Astrocyte (in vitro differentiated cells and primary cell): Measurements from ENCODE around the gene SLC24A5. TPM values are rescaled to one million over a fixed set of nuclear protein-coding genes. Genes with fewer than 3 reads are reported as not detected.

Source experiments
- DNase-seq: peaks from one replicate; pipeline ENCODE4 v3.0.0-alpha.2; 2010; ENCODE audit warnings: low read depth
- FAIRE-seq: peaks from 2 replicates; lab custom pipeline; 2011; peaks lifted over from hg19 to GRCh38; lab: Jason Lieb, UNC
- H2AFZ ChIP-seq: 2 replicates; pipeline ENCODE4 v1.6.0; 2012; ENCODE audit warnings: low read depth, low read length, inconsistent platforms
- H3K27ac ChIP-seq: 2 replicates; pipeline ENCODE4 v1.5.1; 2011; ENCODE audit warnings: low read depth, low read length, inconsistent platforms
- H3K27me3 ChIP-seq: 2 replicates; pipeline ENCODE4 v1.6.0; 2011; ENCODE audit warnings: low read length, inconsistent platforms; ENCODE audit not compliant: insufficient read depth
- H3K36me3 ChIP-seq: 2 replicates; pipeline ENCODE4 v1.5.1; 2011; ENCODE audit warnings: low read length, inconsistent platforms; ENCODE audit not compliant: insufficient read depth
- H3K4me1 ChIP-seq: 2 replicates; pipeline ENCODE4 v1.5.1; 2011; ENCODE audit warnings: low read length, inconsistent platforms; ENCODE audit not compliant: insufficient read depth
- H3K4me2 ChIP-seq: 2 replicates; pipeline ENCODE4 v1.6.0; 2012; ENCODE audit warnings: low read length, inconsistent platforms
- H3K4me3 ChIP-seq: 2 replicates; pipeline ENCODE4 v1.5.1; 2011; ENCODE audit warnings: low read depth, mild to moderate bottlenecking, low read length, inconsistent platforms; ENCODE audit not compliant: insufficient read depth
- H3K79me2 ChIP-seq: 2 replicates; pipeline ENCODE4 v1.6.0; 2012; ENCODE audit warnings: mild to moderate bottlenecking, low read length, inconsistent platforms; ENCODE audit not compliant: insufficient read depth
- H3K9ac ChIP-seq: 2 replicates; pipeline ENCODE4 v1.6.0; 2012; ENCODE audit warnings: mild to moderate bottlenecking, low read length, inconsistent platforms
- H3K9me3 ChIP-seq: 2 replicates; pipeline ENCODE4 v1.5.1; 2012; ENCODE audit warnings: low read depth, mild to moderate bottlenecking, low read length, inconsistent platforms; ENCODE audit not compliant: insufficient read depth
- H4K20me1 ChIP-seq: 2 replicates; pipeline ENCODE4 v1.6.0; 2012; ENCODE audit warnings: low read length, inconsistent platforms; ENCODE audit not compliant: insufficient read depth
- H3K27ac Mint-ChIP-seq: one replicate; pipeline ENCODE4 v1.8.0; 2021; ENCODE audit warnings: mild to moderate bottlenecking, mixed read lengths; ENCODE audit not compliant: unreplicated experiment
- H3K27me3 Mint-ChIP-seq: one replicate; pipeline ENCODE4 v1.8.0; 2021; ENCODE audit warnings: low read depth, mixed read lengths; ENCODE audit not compliant: unreplicated experiment
- H3K36me3 Mint-ChIP-seq: one replicate; pipeline ENCODE4 v1.8.0; 2021; ENCODE audit warnings: low read depth, mixed read lengths; ENCODE audit not compliant: unreplicated experiment
- H3K4me1 Mint-ChIP-seq: one replicate; pipeline ENCODE4 v1.8.0; 2021; ENCODE audit warnings: low read depth, mixed read lengths; ENCODE audit not compliant: unreplicated experiment
- H3K4me3 Mint-ChIP-seq: one replicate; pipeline ENCODE4 v1.8.0; 2021; ENCODE audit warnings: mild to moderate bottlenecking, moderate library complexity, mixed read lengths; ENCODE audit not compliant: unreplicated experiment
- H3K9me3 Mint-ChIP-seq: one replicate; pipeline ENCODE4 v1.8.0; 2021; ENCODE audit warnings: mild to moderate bottlenecking, mixed read lengths; ENCODE audit not compliant: unreplicated experiment
- EZH2 ChIP-seq: IDR thresholded peaks from 2 replicates; pipeline ENCODE4 v1.6.1; 2012; ENCODE audit warnings: mild to moderate bottlenecking, low read length, inconsistent platforms; ENCODE audit not compliant: insufficient read depth
- total RNA-seq: library from RNA; stranded (reverse); gene quantifications from 2 replicates; pipeline ENCODE4 v1.2.1, GENCODE V29; 2021
- TF ChIP-seq, protein P1 (sequence below): IDR thresholded peaks from 2 replicates; pipeline ENCODE4 v1.5.1; 2011; ENCODE audit warnings: low read depth, mild to moderate bottlenecking, inconsistent platforms, low read length, moderate library complexity; ENCODE audit not compliant: insufficient read depth

The SLC24A5 gene
- total RNA-seq, 1 donor from 2014 or later: not detected

DNA sequence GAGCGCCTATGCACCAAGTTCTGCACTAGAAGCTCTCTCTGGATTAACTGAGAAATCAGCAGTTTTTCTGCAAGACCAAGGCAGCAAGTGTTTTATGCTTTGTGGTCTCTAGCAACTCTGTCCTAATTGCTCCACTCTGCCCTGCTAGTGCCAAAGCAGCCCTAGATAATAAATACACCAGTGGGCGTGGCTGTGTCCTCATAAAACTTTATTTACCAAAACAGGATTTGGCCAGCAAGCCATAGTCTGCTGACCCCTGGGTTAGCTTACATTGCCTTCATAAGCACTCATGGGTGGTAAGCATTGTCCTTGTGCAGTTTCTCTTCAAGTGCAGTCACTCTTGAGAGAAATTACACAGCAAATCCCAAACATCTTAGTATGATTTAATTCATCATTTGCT is 30.7 kb upstream of the SLC24A5 start:
- peaks cover 4% of the 10 kb centered on the region for H3K9me3 Mint-ChIP-seq
- Histone ChIP-seq H3K36me3 (no peaks in the 10 kb centered on the region), H3K27ac (no peak overlapping the region), H4K20me1 (no peaks in the 10 kb centered on the region), H3K4me1 (peaks cover 7% of the 10 kb centered on the region), H2AFZ (no peak overlapping the region), H3K9me3 (no peaks in the 10 kb centered on the region), H3K9ac (no peak overlapping the region), H3K27me3 (no peaks in the 10 kb centered on the region), H3K4me2 (no peak overlapping the region), H3K79me2 (no peaks in the 10 kb centered on the region), H3K4me3 (no peak overlapping the region)
- TF ChIP-seq, protein P1, sequence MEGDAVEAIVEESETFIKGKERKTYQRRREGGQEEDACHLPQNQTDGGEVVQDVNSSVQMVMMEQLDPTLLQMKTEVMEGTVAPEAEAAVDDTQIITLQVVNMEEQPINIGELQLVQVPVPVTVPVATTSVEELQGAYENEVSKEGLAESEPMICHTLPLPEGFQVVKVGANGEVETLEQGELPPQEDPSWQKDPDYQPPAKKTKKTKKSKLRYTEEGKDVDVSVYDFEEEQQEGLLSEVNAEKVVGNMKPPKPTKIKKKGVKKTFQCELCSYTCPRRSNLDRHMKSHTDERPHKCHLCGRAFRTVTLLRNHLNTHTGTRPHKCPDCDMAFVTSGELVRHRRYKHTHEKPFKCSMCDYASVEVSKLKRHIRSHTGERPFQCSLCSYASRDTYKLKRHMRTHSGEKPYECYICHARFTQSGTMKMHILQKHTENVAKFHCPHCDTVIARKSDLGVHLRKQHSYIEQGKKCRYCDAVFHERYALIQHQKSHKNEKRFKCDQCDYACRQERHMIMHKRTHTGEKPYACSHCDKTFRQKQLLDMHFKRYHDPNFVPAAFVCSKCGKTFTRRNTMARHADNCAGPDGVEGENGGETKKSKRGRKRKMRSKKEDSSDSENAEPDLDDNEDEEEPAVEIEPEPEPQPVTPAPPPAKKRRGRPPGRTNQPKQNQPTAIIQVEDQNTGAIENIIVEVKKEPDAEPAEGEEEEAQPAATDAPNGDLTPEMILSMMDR: no peak
- no peak for TF ChIP-seq EZH2
- no peak overlapping the region for H3K27ac Mint-ChIP-seq
- H3K36me3 Mint-ChIP-seq: no peaks in the 10 kb centered on the region
- H3K27me3 Mint-ChIP-seq: peaks cover 8% of the 10 kb centered on the region
- no peak for FAIRE-seq
- H3K4me1 Mint-ChIP-seq: peaks cover 7% of the 10 kb centered on the region
- DNase-seq: no peak
- H3K4me3 Mint-ChIP-seq: no peak overlapping the region

DNA sequence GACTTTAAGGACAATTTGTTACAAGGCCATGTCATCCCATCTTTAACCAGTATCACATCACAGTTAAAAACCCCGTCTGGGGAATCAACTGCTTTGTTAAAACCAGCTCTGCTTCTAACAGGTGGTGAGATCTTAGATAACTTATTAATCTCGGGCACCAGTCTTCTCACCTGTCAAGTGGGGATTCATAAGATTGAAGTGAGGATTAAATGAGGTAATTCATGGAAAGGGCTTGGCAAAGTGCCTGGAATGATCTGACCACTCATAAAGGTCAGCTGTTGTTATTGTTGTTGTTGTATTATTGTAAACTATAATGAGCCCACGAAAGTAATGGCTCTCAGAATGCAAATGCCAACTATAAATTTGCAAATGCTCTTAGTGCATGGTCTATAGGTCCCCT is 30.1 kb upstream of the SLC24A5 start:
- peaks cover 7% of the 10 kb centered on the region for H3K4me1 Mint-ChIP-seq
- Histone ChIP-seq H3K4me3 (no peak overlapping the region), H3K27ac (no peak overlapping the region), H3K79me2 (no peaks in the 10 kb centered on the region), H3K9ac (no peak overlapping the region), H3K27me3 (no peaks in the 10 kb centered on the region), H3K36me3 (no peaks in the 10 kb centered on the region), H3K9me3 (no peaks in the 10 kb centered on the region), H3K4me2 (no peak overlapping the region), H3K4me1 (peaks cover 7% of the 10 kb centered on the region), H2AFZ (no peak overlapping the region), H4K20me1 (no peaks in the 10 kb centered on the region)
- no peak for FAIRE-seq
- H3K9me3 Mint-ChIP-seq: peaks cover 4% of the 10 kb centered on the region
- H3K36me3 Mint-ChIP-seq: no peaks in the 10 kb centered on the region
- DNase-seq: no peak
- no peak overlapping the region for H3K27ac Mint-ChIP-seq
- no peak overlapping the region for H3K4me3 Mint-ChIP-seq
- H3K27me3 Mint-ChIP-seq: peaks cover 8% of the 10 kb centered on the region
- TF ChIP-seq EZH2: no peak
- TF ChIP-seq, protein P1: no peak

DNA sequence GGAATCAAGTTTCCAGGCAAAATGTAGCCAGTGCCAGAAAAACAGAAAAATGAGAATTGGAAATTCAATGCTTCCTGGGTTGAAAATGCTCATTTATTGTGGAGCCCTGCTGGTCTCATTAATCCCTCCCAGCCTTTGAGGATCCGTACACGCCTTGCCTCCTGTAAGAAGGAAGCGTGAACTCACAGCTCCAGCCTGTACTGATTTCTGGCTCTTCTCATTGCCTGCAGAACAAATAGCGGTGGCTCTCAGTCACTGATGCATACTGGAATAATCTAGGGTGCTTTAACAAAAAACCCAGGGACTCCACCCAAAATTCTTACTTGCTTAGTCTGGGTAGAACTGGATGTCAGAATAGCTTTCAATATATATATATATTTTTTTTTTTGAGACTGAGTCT is 29.3 kb upstream of the SLC24A5 start:
- H3K79me2 ChIP-seq: no peaks in the 10 kb centered on the region
- H3K36me3 Mint-ChIP-seq: no peaks in the 10 kb centered on the region
- H3K4me1 ChIP-seq: peaks cover 5% of the 10 kb centered on the region
- DNase-seq (no peak), FAIRE-seq (no peak)
- TF ChIP-seq EZH2: no peak
- TF ChIP-seq, protein P1: no peak
- peaks cover 7% of the 10 kb centered on the region for H3K9me3 Mint-ChIP-seq
- H3K27ac Mint-ChIP-seq: no peak overlapping the region
- H3K4me1 Mint-ChIP-seq: peaks cover 3% of the 10 kb centered on the region
- H4K20me1 ChIP-seq: no peaks in the 10 kb centered on the region
- no peak overlapping the region for H3K9ac ChIP-seq
- no peak overlapping the region for H3K27ac ChIP-seq
- H3K4me3 Mint-ChIP-seq: no peak overlapping the region
- H2AFZ ChIP-seq: no peak overlapping the region
- no peak overlapping the region for H3K4me3 ChIP-seq
- H3K27me3 Mint-ChIP-seq: peaks cover 8% of the 10 kb centered on the region
- H3K4me2 ChIP-seq: no peak overlapping the region
- no peaks in the 10 kb centered on the region for H3K9me3 ChIP-seq
- H3K27me3 ChIP-seq: no peaks in the 10 kb centered on the region
- H3K36me3 ChIP-seq: no peaks in the 10 kb centered on the region
